Measurements from ENCODE around the gene C2. TPM values are rescaled to one million over a fixed set of nuclear protein-coding genes. Genes with fewer than 3 reads are reported as not detected.
A peak's percentile ranks its signal among the peaks of the same experiment; 100 is the strongest.

The C2 gene
- polyA plus RNA-seq, 6 donors from 2014 or later = 0.31 TPM; not detected in 5

DNA sequence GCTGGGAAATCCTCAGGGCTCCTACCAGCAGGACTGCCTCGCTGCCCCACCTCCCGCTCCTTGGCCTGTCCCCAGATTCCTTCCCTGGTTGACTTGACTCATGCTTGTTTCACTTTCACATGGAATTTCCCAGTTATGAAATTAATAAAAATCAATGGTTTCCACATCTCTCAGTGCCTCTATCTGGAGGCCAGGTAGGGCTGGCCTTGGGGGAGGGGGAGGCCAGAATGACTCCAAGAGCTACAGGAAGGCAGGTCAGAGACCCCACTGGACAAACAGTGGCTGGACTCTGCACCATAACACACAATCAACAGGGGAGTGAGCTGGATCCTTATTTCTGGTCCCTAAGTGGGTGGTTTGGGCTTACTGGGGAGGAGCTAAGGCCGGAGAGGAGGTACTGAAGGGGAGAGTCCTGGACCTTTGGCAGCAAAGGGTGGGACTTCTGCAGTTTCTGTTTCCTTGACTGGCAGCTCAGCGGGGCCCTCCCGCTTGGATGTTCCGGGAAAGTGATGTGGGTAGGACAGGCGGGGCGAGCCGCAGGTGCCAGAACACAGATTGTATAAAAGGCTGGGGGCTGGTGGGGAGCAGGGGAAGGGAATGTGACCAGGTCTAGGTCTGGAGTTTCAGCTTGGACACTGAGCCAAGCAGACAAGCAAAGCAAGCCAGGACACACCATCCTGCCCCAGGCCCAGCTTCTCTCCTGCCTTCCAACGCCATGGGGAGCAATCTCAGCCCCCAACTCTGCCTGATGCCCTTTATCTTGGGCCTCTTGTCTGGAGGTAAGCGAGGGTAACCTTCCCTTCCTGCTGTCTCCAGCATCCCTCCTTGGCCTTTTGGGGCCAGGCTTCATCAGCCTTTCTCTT, 18.2 kb downstream of the C2 start, which contains the start of gene CFB:
CFB (plus strand) TSS at position 589 of the 863 bp plus-strand sequence; CDS start at position 716, 127 bp downstream.
- Mint-ChIP-seq H3K4me3 (no peak within 1 kb of the TSS), H3K36me3 (no peaks in the 10 kb centered on the region), H3K27ac (peak within 1 kb of the TSS in 2 of 6 donors; percentile 18 to 52), H3K9me3 (no peaks in the 10 kb centered on the region), H3K27me3 (peaks cover 12 to 47% (median 35%) of the 10 kb centered on the region in 3 donors), H3K4me1 (peaks cover 0 to 15% (median 11%) of the 10 kb centered on the region in 3 donors)
- no peak for ATAC-seq (ENCODE audit: low read depth in 2 of 2)
- no peak for DNase-seq

DNA sequence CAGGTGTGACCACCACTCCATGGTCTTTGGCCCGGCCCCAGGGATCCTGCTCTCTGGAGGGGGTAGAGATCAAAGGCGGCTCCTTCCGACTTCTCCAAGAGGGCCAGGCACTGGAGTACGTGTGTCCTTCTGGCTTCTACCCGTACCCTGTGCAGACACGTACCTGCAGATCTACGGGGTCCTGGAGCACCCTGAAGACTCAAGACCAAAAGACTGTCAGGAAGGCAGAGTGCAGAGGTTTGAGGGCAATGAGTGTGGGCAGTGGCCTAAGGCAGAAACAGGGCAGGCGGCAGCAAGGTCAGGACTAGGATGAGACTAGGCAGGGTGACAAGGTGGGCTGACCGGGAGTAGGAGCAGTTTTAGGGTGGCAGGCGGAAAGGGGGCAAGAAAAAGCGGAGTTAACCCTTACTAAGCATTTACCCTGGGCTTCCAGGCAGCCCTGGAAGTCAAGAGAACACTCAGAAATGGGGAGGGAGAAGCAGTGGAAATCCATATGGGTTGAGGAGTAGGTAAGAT, 18.9 kb downstream of the C2 start:
- Mint-ChIP-seq H3K4me1 (peaks cover 0 to 15% (median 11%) of the 10 kb centered on the region in 3 donors), H3K9me3 (no peaks in the 10 kb centered on the region), H3K36me3 (no peaks in the 10 kb centered on the region), H3K27ac (peak overlapping the region in 1 of 6 donors; percentile 52), H3K27me3 (peaks cover 12 to 45% (median 35%) of the 10 kb centered on the region in 3 donors), H3K4me3 (no peak overlapping the region)
- DNase-seq (no peak), ATAC-seq (ENCODE audit: low read depth in 2 of 2) (no peak)

GRCh38 chr6:31947070-31947675, 19.7 kb downstream of the C2 start:
- Mint-ChIP-seq H3K27ac (no peak overlapping the region), H3K4me3 (no peak overlapping the region), H3K27me3 (peaks cover 11 to 42% (median 33%) of the 10 kb centered on the region in 3 donors), H3K4me1 (peaks cover 0 to 15% (median 11%) of the 10 kb centered on the region in 3 donors), H3K36me3 (no peaks in the 10 kb centered on the region), H3K9me3 (no peaks in the 10 kb centered on the region)
- no peak for ATAC-seq (ENCODE audit: low read depth in 2 of 2)
- no peak for DNase-seq

- H3K4me3 Mint-ChIP-seq = no peak overlapping the region
Measured at GRCh38 chr6:31947864-31948263, 20.3 kb downstream of the C2 start.

GRCh38 chr6:31948306-31948705, 20.8 kb downstream of the C2 start:
- no peak for ATAC-seq (ENCODE audit: low read depth in 2 of 2)
- Mint-ChIP-seq H3K27me3 (peaks cover 5 to 31% (median 23%) of the 10 kb centered on the region in 3 donors), H3K9me3 (no peaks in the 10 kb centered on the region), H3K36me3 (peaks cover 0 to 6% of the 10 kb centered on the region in 2 donors), H3K27ac (peak overlapping the region in 4 of 6 donors; percentile 71 to 97 (median 81)), H3K4me3 (peak overlapping the region in 2 of 8 donors; percentile 14 to 37), H3K4me1 (peaks cover 0 to 18% (median 15%) of the 10 kb centered on the region in 3 donors)
- no peak for DNase-seq

More at GRCh38 chr6:31947864-31948263, 20.3 kb downstream of the C2 start:
- Mint-ChIP-seq H3K4me1 (peaks cover 0 to 15% (median 13%) of the 10 kb centered on the region in 3 donors), H3K27ac (peak overlapping the region in 2 of 6 donors; percentile 71 to 74), H3K9me3 (no peaks in the 10 kb centered on the region), H3K36me3 (peaks cover 0 to 1% of the 10 kb centered on the region in 2 donors), H3K27me3 (peaks cover 5 to 36% (median 26%) of the 10 kb centered on the region in 3 donors)
- ATAC-seq (ENCODE audit: low read depth in 2 of 2) (no peak), DNase-seq (no peak)

DNA sequence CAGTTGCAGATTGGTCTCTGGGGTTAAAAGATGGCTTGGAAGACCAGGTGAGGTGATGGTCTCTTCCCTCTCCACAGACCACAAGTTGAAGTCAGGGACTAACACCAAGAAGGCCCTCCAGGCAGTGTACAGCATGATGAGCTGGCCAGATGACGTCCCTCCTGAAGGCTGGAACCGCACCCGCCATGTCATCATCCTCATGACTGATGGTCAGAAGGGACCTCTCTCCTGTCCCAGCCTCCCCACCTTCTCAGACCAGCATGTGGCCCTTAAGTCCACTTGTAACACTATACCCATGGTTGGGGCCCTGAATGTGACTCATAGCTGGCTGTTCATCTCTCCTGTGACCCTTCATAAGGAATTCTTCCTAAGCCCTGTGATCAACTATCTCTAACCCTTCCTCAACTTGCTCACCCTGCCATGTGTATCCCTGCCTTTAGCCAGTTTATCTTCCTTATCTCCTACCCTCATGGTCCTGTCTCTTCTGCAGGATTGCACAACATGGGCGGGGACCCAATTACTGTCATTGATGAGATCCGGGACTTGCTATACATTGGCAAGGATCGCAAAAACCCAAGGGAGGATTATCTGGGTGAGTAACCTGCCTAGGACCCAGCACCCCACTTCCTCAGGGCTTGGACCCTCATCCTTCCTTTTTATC, 21.4 kb downstream of the C2 start:
- Mint-ChIP-seq H3K4me1 (peaks cover 0 to 20% (median 15%) of the 10 kb centered on the region in 3 donors), H3K27ac (peak overlapping the region in 4 of 6 donors; percentile 50 to 88 (median 54)), H3K27me3 (peaks cover 5 to 25% (median 17%) of the 10 kb centered on the region in 3 donors), H3K9me3 (no peaks in the 10 kb centered on the region), H3K36me3 (peaks cover 1 to 11% of the 10 kb centered on the region in 2 donors), H3K4me3 (no peak overlapping the region)
- DNase-seq (no peak), ATAC-seq (ENCODE audit: low read depth in 2 of 2) (no peak)

DNA sequence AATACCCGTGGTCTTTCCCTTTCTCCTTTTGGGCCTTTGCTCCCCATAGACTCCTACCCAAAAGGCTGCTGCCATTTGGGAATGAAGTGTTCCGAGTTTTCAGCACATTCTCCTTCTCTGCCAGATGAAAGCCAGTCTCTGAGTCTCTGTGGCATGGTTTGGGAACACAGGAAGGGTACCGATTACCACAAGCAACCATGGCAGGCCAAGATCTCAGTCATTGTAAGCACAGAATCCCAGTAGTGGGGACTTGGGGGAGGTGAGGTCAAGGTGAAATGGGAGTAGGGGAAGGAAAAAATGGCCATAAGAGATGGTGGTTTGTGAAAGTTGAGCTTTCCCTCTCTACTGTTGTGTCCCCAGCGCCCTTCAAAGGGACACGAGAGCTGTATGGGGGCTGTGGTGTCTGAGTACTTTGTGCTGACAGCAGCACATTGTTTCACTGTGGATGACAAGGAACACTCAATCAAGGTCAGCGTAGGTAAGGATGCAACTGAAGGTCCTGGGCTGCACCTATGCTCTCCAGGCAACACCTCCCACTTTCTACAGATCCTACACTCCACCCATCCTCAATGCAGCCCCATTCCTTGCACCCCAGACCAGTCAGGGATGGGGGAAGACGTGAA, 22.5 kb downstream of the C2 start:
- peaks cover 12 to 23% of the 10 kb centered on the region in 2 donors for H3K36me3 Mint-ChIP-seq
- H3K9me3 Mint-ChIP-seq = no peaks in the 10 kb centered on the region
- peak overlapping the region in 1 of 8 donors; percentile 58 for H3K4me3 Mint-ChIP-seq
- peaks cover 5 to 16% (median 8%) of the 10 kb centered on the region in 3 donors for H3K27me3 Mint-ChIP-seq
- H3K27ac Mint-ChIP-seq = no peak overlapping the region
- H3K4me1 Mint-ChIP-seq = peaks cover 0 to 20% (median 10%) of the 10 kb centered on the region in 3 donors
- ATAC-seq (ENCODE audit: low read depth in 2 of 2) = no peak
- DNase-seq = no peak

DNA sequence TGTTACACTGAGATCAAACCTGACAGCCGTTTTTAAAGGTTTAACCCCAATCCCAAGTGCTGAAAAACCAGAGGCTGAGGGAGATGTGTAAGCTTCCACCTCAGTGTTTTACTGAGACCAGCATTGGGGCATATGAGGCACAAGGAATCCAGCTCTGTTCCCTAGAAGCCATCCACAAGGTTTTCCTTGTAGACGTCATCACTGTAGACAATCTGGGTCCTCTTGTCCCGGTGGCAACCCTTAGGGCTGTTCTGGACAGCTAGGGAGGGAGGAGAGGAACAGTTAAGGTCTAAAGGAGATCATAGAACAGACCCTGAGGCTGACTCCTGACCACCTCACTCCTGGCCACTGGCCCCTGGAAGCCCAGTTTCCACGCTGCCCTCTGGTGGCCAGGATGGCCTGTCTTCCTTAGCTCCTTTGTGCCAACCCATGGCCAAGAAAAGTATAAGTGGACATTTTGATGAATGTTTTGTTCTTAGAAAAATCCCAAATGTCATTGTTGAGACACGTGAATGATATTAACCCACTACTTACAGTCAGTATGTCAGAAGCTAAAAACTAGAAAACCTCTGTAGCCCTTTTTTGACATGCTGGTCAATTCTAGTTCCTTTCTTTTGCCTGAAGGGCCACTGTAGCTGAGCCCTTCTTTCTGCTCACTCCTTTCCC, 24.8 kb downstream of the C2 start:
- Mint-ChIP-seq H3K9me3 (no peaks in the 10 kb centered on the region), H3K4me1 (peaks cover 5 to 20% (median 6%) of the 10 kb centered on the region in 3 donors), H3K36me3 (peaks cover 12 to 25% of the 10 kb centered on the region in 2 donors), H3K27me3 (no peaks in the 10 kb centered on the region), H3K27ac (peak overlapping the region in 2 of 6 donors; percentile 20 to 21), H3K4me3 (peak overlapping the region in 1 of 8 donors; percentile 27)
- DNase-seq (peak; percentile 15), ATAC-seq (ENCODE audit: low read depth in 2 of 2) (peak; percentile 23 to 38)

- no peaks in the 10 kb centered on the region for H3K27me3 Mint-ChIP-seq
- no peaks in the 10 kb centered on the region for H3K9me3 Mint-ChIP-seq
- H3K4me1 Mint-ChIP-seq = peaks cover 11 to 21% (median 12%) of the 10 kb centered on the region in 3 donors
- peak overlapping the region in 1 of 8 donors; percentile 27 for H3K4me3 Mint-ChIP-seq
- peaks cover 12 to 25% of the 10 kb centered on the region in 2 donors for H3K36me3 Mint-ChIP-seq
- ATAC-seq (ENCODE audit: low read depth in 2 of 2) = no peak
- peak overlapping the region in 4 of 6 donors; percentile 19 to 81 (median 28) for H3K27ac Mint-ChIP-seq
- no peak for DNase-seq
Measured at GRCh38 chr6:31952890-31953289, 25.4 kb downstream of the C2 start.

DNA sequence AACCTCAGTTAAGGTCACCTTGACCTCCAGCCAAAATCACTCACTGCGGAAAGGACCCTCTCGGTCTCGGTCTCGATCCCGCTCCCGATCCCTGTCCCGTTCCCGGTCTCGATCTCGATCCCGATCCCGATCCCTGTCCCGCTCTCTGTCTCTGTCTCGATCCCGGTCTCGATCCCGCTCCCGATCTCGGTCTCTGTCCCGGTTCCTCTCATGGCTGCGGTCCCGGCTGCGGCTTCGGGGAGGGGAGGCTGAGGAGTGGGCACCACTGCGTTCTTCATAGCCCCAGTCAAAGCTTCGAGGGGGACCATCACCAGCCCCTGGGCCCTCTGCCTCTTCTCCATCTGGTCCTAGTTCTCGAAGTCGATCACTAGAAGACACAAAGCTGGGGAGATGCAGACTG, 27.0 kb downstream of the C2 start:
- no peaks in the 10 kb centered on the region for H3K9me3 Mint-ChIP-seq
- ATAC-seq (ENCODE audit: low read depth in 2 of 2) (no peak), DNase-seq (no peak)
- H3K36me3 Mint-ChIP-seq = peaks cover 12 to 25% of the 10 kb centered on the region in 2 donors
- peaks cover 24 to 25% (median 25%) of the 10 kb centered on the region in 3 donors for H3K4me1 Mint-ChIP-seq
- H3K4me3 Mint-ChIP-seq = peak overlapping the region in 2 of 8 donors; percentile 14 to 17
- peak overlapping the region in 2 of 6 donors; percentile 33 to 64 for H3K27ac Mint-ChIP-seq
- H3K27me3 Mint-ChIP-seq = no peaks in the 10 kb centered on the region

DNA sequence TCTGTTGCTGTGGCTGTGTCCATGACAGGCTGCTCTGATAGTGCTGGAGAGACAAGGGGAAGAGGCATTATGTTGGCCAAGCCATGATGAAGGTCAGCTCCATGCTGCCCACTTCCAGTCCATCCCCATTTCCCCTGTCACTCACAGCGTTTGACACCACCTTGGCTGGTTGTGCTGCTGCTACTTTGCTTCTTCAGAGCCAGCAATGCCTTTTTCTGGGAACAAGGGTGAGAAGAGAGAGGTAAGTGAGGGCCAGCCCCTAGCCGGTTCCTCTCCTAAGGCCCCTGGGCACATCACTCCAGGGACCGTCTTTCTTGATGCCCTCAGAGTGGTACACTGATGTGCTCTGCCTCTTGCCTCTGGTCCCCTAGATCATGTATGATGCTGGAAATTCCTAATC, 29.3 kb downstream of the C2 start:
- DNase-seq (no peak), ATAC-seq (ENCODE audit: low read depth in 2 of 2) (no peak)
- H3K4me3 Mint-ChIP-seq = peak overlapping the region in 4 of 8 donors; percentile 23 to 98 (median 98)
- H3K27me3 Mint-ChIP-seq = no peaks in the 10 kb centered on the region
- no peaks in the 10 kb centered on the region for H3K9me3 Mint-ChIP-seq
- peaks cover 12 to 39% of the 10 kb centered on the region in 2 donors for H3K36me3 Mint-ChIP-seq
- H3K4me1 Mint-ChIP-seq = peaks cover 31 to 38% (median 38%) of the 10 kb centered on the region in 3 donors
- peak overlapping the region in 2 of 6 donors; percentile 70 to 77 for H3K27ac Mint-ChIP-seq

GRCh38 chr6:31958412-31958740, 30.9 kb downstream of the C2 start:
- DNase-seq = no peak
- peaks cover 31 to 44% (median 38%) of the 10 kb centered on the region in 3 donors for H3K4me1 Mint-ChIP-seq
- no peaks in the 10 kb centered on the region for H3K27me3 Mint-ChIP-seq
- no peaks in the 10 kb centered on the region for H3K9me3 Mint-ChIP-seq
- H3K4me3 Mint-ChIP-seq = peak overlapping the region; percentile 94 to 98 (median 98)
- H3K27ac Mint-ChIP-seq = peak overlapping the region; percentile 97 to 98 (median 98)
- peak in 1 of 2 donors; percentile 1 for ATAC-seq (ENCODE audit: low read depth in 2 of 2)
- H3K36me3 Mint-ChIP-seq = peaks cover 12 to 47% of the 10 kb centered on the region in 2 donors

Measured in naive B cell (primary cell).